Vagina (tissue), 2 donors: Measurements from ENCODE around the gene GCHFR. TPM values are rescaled to one million over a fixed set of nuclear protein-coding genes. Genes with fewer than 3 reads are reported as not detected.

Source experiments
- DNase-seq, 2 donors: peaks; one replicate each; pipeline ENCODE4 v3.0.0-alpha.2; 2017; ENCODE audit errors: extremely low spot score in 2 of 2
- H3K27ac ChIP-seq: fragments of 200-600 bp; sonication (generic); one replicate; pipeline ENCODE4 v1.5.1; 2019
- H3K27me3 ChIP-seq: fragments of 200-600 bp; sonication (generic); one replicate; pipeline ENCODE4 v1.5.1; 2019
- H3K36me3 ChIP-seq, 2 donors: fragments of 200-600 bp; sonication (generic); one replicate each; pipeline ENCODE4 v1.5.1; 2017 to 2019
- H3K4me1 ChIP-seq: fragments of 200-600 bp; sonication (generic); one replicate; pipeline ENCODE4 v1.5.1; 2019
- H3K4me3 ChIP-seq, 2 donors: fragments of 200-600 bp; sonication (generic); 1 replicate in 1 of 2; 2 replicates in 1 of 2; pipeline ENCODE4 v1.5.1; 2016 to 2019
- H3K9me3 ChIP-seq: fragments of 200-600 bp; sonication (generic); one replicate; pipeline ENCODE4 v1.5.1; 2019
- CTCF ChIP-seq, 3 experiments: fragments of 450-650 bp in 2 of 3; fragments of 200-600 bp in 1 of 3; sonication (generic) in 1 of 3; IDR thresholded peaks; one replicate each; pipeline ENCODE4 v1.5.1; 2017 to 2019; ENCODE audit warnings: antibody characterized with exemption in 3 of 3, mild to moderate bottlenecking in 2 of 3, moderate library complexity in 2 of 3
- POLR2A ChIP-seq, 2 donors: fragments of 450-650 bp; IDR thresholded peaks; one replicate each; pipeline ENCODE4 v1.6.1; 2017; ENCODE audit warnings: antibody characterized with exemption in 2 of 2, mild to moderate bottlenecking in 2 of 2, moderate library complexity in 2 of 2
- POLR2AphosphoS5 ChIP-seq, 2 donors: sonication (generic); formaldehyde crosslinking; IDR thresholded peaks; one replicate each; pipeline ENCODE4 v1.9.0; 2017; ENCODE audit warnings: antibody characterized with exemption in 2 of 2, mild to moderate bottlenecking in 2 of 2, low read depth in 1 of 2; ENCODE audit not compliant: insufficient read depth in 1 of 2
- intact Hi-C: fragments of 100-400 bp; cut with DNase I; formaldehyde crosslinking; loops from one replicate; pipeline ENCODE4 v1.15.1; 2023
- total RNA-seq: library from RNA; depleted of rRNA; stranded (reverse); fragments of >200 nt; gene quantifications from one replicate; pipeline ENCODE4 v1.2.3, GENCODE V29; 2016

Gene GCHFR
- total RNA-seq, 1 donor from 2014 or later = 69.7 TPM

GRCh38 chr15:40722354-40722753 lies 41.5 kb upstream of the GCHFR start:
- no peak overlapping the region for H3K4me3 ChIP-seq

GRCh38 chr15:40722934-40723333 lies 40.9 kb upstream of the GCHFR start:
- intact Hi-C loops = no loop called here
- TF ChIP-seq POLR2A (IDR thresholded peaks at IDR 0.05) = no peak
- TF ChIP-seq CTCF (IDR thresholded peaks at IDR 0.05) = no peak
- Histone ChIP-seq H3K9me3 (no peaks in the 10 kb centered on the region), H3K4me3 (no peak overlapping the region), H3K27me3 (no peaks in the 10 kb centered on the region), H3K4me1 (no peaks in the 10 kb centered on the region), H3K36me3 (no peaks in the 10 kb centered on the region), H3K27ac (no peak overlapping the region)
- DNase-seq = no peak

More at GRCh38 chr15:40722354-40722753, 41.5 kb upstream of the GCHFR start:
- Histone ChIP-seq H3K4me1 (no peaks in the 10 kb centered on the region), H3K27ac (no peak overlapping the region), H3K36me3 (no peaks in the 10 kb centered on the region), H3K27me3 (no peaks in the 10 kb centered on the region), H3K9me3 (no peaks in the 10 kb centered on the region)
- intact Hi-C loops = no loop called here
- no peak for TF ChIP-seq CTCF (IDR thresholded peaks at IDR 0.05)
- TF ChIP-seq POLR2A (IDR thresholded peaks at IDR 0.05) = no peak
- TF ChIP-seq POLR2AphosphoS5 (IDR thresholded peaks at IDR 0.05; ENCODE audit: insufficient read depth in 1 of 2, low read depth in 1 of 2) = no peak
- DNase-seq = no peak

GRCh38 chr15:40723919-40724318 lies 39.9 kb upstream of the GCHFR start:
- H3K4me1 ChIP-seq = no peaks in the 10 kb centered on the region
- H3K27ac ChIP-seq = no peak overlapping the region
- no peak for TF ChIP-seq CTCF (IDR thresholded peaks at IDR 0.05)
- no peak for TF ChIP-seq POLR2A (IDR thresholded peaks at IDR 0.05)
- no peak for TF ChIP-seq POLR2AphosphoS5 (IDR thresholded peaks at IDR 0.05; ENCODE audit: insufficient read depth in 1 of 2, low read depth in 1 of 2)
- no peaks in the 10 kb centered on the region for H3K27me3 ChIP-seq
- no peaks in the 10 kb centered on the region for H3K36me3 ChIP-seq
- H3K4me3 ChIP-seq = no peak overlapping the region
- intact Hi-C loops = no loop called here
- H3K9me3 ChIP-seq = no peaks in the 10 kb centered on the region
- DNase-seq = no peak

- no peak overlapping the region for H3K4me3 ChIP-seq
- no peak for TF ChIP-seq POLR2AphosphoS5 (IDR thresholded peaks at IDR 0.05; ENCODE audit: insufficient read depth in 1 of 2, low read depth in 1 of 2)
- no peak for TF ChIP-seq POLR2A (IDR thresholded peaks at IDR 0.05)
- no peak for TF ChIP-seq CTCF (IDR thresholded peaks at IDR 0.05)
- intact Hi-C loops = no loop called here
- H3K36me3 ChIP-seq = peaks cover 0 to 13% of the 10 kb centered on the region in 2 donors
- no peaks in the 10 kb centered on the region for H3K9me3 ChIP-seq
- H3K27ac ChIP-seq = no peak overlapping the region
- H3K4me1 ChIP-seq = no peaks in the 10 kb centered on the region
- H3K27me3 ChIP-seq = no peaks in the 10 kb centered on the region
- no peak for DNase-seq
Observed at GRCh38 chr15:40731034-40731433, 32.8 kb upstream of the GCHFR start.

GRCh38 chr15:40736575-40736974 lies 27.3 kb upstream of the GCHFR start:
- Histone ChIP-seq H3K36me3 (peaks cover 0 to 53% of the 10 kb centered on the region in 2 donors), H3K9me3 (no peaks in the 10 kb centered on the region), H3K27me3 (no peaks in the 10 kb centered on the region), H3K4me1 (no peaks in the 10 kb centered on the region), H3K27ac (no peak overlapping the region), H3K4me3 (no peak overlapping the region)
- DNase-seq = no peak
- intact Hi-C loops = no loop called here
- TF ChIP-seq POLR2A (IDR thresholded peaks at IDR 0.05) (no peak), POLR2AphosphoS5 (IDR thresholded peaks at IDR 0.05; ENCODE audit: insufficient read depth in 1 of 2, low read depth in 1 of 2) (no peak), CTCF (IDR thresholded peaks at IDR 0.05) (no peak)
